Measurements from ENCODE around the gene SERGEF.

DNA sequence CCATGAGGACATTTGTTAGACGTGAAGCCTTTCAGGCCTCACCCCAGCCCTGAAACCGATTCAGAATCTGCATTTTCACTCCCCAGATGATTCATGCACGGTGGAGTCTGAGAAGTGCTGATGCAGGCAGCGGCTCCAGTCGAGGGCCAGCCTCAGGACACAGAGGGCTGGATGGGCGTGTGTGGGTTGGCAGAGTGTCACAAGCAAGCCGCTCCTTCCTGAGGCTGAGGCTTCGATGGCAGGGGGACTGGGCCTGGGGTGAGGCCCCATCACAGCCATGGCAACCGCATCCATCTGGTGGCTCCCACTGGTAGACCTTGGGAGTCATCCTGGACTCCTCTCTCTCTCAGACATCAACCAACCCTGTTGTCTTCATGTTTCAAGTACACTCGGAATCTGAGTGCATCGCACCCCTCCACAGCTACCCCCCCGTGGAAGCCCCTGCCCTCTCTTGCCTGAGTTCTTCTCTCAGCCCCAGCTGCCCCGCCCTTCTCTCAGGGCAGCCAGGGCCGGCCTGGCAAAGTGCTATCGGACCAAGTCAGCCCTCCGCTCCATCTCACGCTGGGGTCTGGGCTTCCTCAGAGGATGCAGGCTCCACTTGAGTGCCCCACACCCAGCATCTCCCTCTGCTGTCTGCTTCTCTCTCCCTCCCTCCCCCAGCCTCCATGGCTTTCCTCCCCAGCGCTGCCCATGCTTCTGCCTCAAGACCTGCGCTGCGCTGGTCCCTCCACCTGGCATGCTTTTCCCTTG is 267.6 kb downstream of the SERGEF start:
- TF ChIP-seq, protein P1, sequence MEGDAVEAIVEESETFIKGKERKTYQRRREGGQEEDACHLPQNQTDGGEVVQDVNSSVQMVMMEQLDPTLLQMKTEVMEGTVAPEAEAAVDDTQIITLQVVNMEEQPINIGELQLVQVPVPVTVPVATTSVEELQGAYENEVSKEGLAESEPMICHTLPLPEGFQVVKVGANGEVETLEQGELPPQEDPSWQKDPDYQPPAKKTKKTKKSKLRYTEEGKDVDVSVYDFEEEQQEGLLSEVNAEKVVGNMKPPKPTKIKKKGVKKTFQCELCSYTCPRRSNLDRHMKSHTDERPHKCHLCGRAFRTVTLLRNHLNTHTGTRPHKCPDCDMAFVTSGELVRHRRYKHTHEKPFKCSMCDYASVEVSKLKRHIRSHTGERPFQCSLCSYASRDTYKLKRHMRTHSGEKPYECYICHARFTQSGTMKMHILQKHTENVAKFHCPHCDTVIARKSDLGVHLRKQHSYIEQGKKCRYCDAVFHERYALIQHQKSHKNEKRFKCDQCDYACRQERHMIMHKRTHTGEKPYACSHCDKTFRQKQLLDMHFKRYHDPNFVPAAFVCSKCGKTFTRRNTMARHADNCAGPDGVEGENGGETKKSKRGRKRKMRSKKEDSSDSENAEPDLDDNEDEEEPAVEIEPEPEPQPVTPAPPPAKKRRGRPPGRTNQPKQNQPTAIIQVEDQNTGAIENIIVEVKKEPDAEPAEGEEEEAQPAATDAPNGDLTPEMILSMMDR (IDR thresholded peaks at IDR 0.05), result no peak
- TF ChIP-seq SMC3 (IDR thresholded peaks at IDR 0.05; ENCODE audit: low read depth, low read length), result no peak
- no peak for TF ChIP-seq EZH2phosphoT487 (IDR thresholded peaks at IDR 0.05; ENCODE audit: borderline replicate concordance, low read depth)

Measured in SK-N-SH (cell line).